ENCODE measurements around the gene LMNTD1.

The LMNTD1 gene

GRCh38 chr12:25552681-25553080, 402 bp downstream of the LMNTD1 start:
- DNase-seq, result peak; percentile 76

GRCh38 chr12:25550186-25550585, 2.9 kb downstream of the LMNTD1 start:
- DNase-seq, result peak; percentile 12

- DNase-seq, result no peak
Measured at GRCh38 chr12:25549120-25549519, 4.0 kb downstream of the LMNTD1 start.

GRCh38 chr12:25546318-25546717, 6.8 kb downstream of the LMNTD1 start:
- DNase-seq, result no peak

GRCh38 chr12:25533150-25533549, 19.9 kb downstream of the LMNTD1 start:
- DNase-seq, result no peak

GRCh38 chr12:25531502-25532052, 21.5 kb downstream of the LMNTD1 start:
- no peak for DNase-seq

GRCh38 chr12:25529738-25530137, 23.3 kb downstream of the LMNTD1 start:
- DNase-seq, result peak; percentile 31

GRCh38 chr12:25526778-25527177, 26.3 kb downstream of the LMNTD1 start:
- no peak for DNase-seq

- no peak for DNase-seq
Measured at GRCh38 chr12:25524366-25524765, 28.7 kb downstream of the LMNTD1 start.

GRCh38 chr12:25521625-25522256, 31.3 kb downstream of the LMNTD1 start:
- no peak for DNase-seq

GRCh38 chr12:25518512-25518911, 34.6 kb downstream of the LMNTD1 start:
- peak; percentile 78 for DNase-seq

- no peak for DNase-seq
Measured at GRCh38 chr12:25504744-25505143, 48.3 kb downstream of the LMNTD1 start.

GRCh38 chr12:25503666-25504065, 49.4 kb downstream of the LMNTD1 start:
- DNase-seq, result no peak

- no peak for DNase-seq
Measured at GRCh38 chr12:25502596-25502995, 50.5 kb downstream of the LMNTD1 start.

- no peak for DNase-seq
Measured at GRCh38 chr12:25502118-25502517, 51.0 kb downstream of the LMNTD1 start.

- DNase-seq, result no peak
Measured at GRCh38 chr12:25501549-25501948, 51.5 kb downstream of the LMNTD1 start.

GRCh38 chr12:25500651-25501050, 52.4 kb downstream of the LMNTD1 start:
- no peak for DNase-seq

- no peak for DNase-seq
Measured at GRCh38 chr12:25497021-25497420, 56.1 kb downstream of the LMNTD1 start.

GRCh38 chr12:25496098-25496587, 56.9 kb downstream of the LMNTD1 start:
- DNase-seq, result peak; percentile 34

- peak; percentile 84 for DNase-seq
Measured at GRCh38 chr12:25495331-25496097, 57.6 kb downstream of the LMNTD1 start.

GRCh38 chr12:25494926-25495325, 58.2 kb downstream of the LMNTD1 start:
- DNase-seq, result no peak

GRCh38 chr12:25493682-25494081, 59.4 kb downstream of the LMNTD1 start:
- no peak for DNase-seq

- no peak for DNase-seq
Measured at GRCh38 chr12:25491396-25492325, 61.4 kb downstream of the LMNTD1 start.
